Thyroid gland (tissue), 4 donors: ENCODE results near the gene UBA3.

ENCODE experiments used
- POLR2A ChIP-seq, 2 donors: fragments of 450-650 bp; IDR thresholded peaks; one replicate each; pipeline ENCODE4 v1.6.1; 2017; ENCODE audit warnings: antibody characterized with exemption in 2 of 2, mild to moderate bottlenecking in 2 of 2, moderate library complexity in 1 of 2
- TF ChIP-seq, protein P1 (sequence below), 6 experiments: fragments of 200-600 bp in 3 of 6; fragments of 450-650 bp in 3 of 6; sonication (generic) in 3 of 6; IDR thresholded peaks; one replicate each; pipeline ENCODE4 v1.5.1; 2016 to 2019; ENCODE audit warnings: antibody characterized with exemption in 6 of 6, mild to moderate bottlenecking in 2 of 6, inconsistent platforms in 1 of 6, moderate library complexity in 1 of 6

DNA sequence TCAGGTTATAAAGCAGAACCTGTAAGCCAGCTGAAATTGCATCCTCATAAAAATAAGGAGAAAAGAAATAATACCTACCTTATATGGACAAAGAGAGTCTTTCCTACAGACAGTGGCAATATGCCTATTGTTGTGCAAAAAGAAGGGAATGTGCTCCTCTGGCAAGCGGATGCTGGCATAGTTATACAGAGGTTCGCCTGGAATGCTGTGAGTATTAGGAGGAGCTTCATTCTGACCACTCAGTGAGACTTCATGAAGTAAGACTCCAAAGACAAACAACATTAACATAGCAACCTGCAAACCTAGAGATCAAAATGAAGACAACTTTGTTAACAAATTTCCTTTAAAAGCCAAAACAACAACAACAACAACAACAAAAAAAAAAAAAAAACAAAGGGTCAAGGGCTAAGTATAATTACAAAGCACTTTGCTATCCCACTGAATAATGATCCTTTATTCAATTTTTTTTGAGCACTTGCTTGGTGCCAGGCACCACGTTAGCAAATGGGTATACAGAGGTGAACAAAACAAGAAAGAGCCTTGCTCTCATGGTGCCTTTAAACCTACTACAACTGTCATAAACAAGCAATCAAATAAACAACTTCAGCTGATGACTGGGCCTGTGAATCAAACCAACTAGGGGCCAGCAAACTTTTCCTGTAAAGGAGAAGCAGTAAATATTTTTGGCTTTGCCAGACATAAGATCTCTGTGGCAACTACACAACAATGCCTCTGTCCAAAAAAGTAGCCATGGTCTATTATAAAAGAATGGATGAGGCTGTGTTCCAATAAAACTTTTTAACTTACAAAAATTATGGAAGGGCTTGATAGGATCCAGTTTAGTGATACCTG, 70.4 kb downstream of the UBA3 start:
- TF ChIP-seq, protein P1, sequence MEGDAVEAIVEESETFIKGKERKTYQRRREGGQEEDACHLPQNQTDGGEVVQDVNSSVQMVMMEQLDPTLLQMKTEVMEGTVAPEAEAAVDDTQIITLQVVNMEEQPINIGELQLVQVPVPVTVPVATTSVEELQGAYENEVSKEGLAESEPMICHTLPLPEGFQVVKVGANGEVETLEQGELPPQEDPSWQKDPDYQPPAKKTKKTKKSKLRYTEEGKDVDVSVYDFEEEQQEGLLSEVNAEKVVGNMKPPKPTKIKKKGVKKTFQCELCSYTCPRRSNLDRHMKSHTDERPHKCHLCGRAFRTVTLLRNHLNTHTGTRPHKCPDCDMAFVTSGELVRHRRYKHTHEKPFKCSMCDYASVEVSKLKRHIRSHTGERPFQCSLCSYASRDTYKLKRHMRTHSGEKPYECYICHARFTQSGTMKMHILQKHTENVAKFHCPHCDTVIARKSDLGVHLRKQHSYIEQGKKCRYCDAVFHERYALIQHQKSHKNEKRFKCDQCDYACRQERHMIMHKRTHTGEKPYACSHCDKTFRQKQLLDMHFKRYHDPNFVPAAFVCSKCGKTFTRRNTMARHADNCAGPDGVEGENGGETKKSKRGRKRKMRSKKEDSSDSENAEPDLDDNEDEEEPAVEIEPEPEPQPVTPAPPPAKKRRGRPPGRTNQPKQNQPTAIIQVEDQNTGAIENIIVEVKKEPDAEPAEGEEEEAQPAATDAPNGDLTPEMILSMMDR (IDR thresholded peaks at IDR 0.05), result no peak
- TF ChIP-seq POLR2A (IDR thresholded peaks at IDR 0.05), result no peak
